ENCODE results near the gene XYLB. TPM values are rescaled to one million over a fixed set of nuclear protein-coding genes. Genes with fewer than 3 reads are reported as not detected.
A peak's percentile ranks its signal among the peaks of the same experiment; 100 is the strongest.

The XYLB gene
- total RNA-seq, 2 experiments from 2014 or later: 5.2 to 6.9 TPM

DNA sequence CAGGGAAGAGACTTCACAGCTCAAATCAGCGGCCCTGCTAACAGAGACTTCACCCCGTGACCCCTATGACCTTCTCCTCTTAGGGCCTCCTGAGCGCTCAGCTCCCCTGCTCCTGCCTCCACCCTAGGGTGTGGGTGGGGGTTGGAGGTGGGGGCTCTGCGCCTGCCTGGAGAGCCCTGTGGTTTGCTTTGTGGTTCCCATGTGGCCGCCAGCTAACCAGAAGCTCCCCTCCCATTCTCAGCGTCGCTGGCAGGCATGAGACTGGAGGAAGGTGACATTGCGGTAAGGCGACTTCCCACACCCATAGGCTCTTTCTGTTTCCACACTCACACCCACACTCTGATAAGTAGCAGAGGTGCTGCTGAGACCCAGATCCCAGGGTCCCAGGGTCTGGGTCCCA is 27.6 kb downstream of the XYLB start:
- no peak overlapping the region for H3K4me3 Mint-ChIP-seq
- peak overlapping the region; percentile 52 for H3K27ac Mint-ChIP-seq

DNA sequence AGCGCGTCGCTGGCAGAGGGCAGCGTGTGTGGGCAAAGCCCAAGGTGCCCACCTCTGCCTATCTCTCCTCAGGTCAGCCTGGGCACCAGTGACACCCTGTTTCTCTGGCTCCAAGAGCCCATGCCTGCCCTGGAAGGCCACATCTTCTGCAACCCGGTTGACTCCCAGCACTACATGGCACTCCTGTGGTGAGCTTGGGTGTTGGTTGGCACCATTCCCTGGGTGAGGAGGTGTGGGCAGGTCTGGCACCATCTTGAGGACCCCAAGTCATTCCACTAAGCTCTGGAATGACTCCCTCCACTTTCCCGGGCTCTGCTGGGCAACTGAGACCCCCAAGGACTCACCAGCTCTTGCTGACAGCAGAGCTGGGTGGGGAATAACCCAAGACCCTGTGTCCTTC is 28.5 kb downstream of the XYLB start:
- Mint-ChIP-seq H3K9me3 (ENCODE audit: low read depth) (no peaks in the 10 kb centered on the region), H3K27me3 (no peaks in the 10 kb centered on the region), H3K4me1 (peaks cover 25% of the 10 kb centered on the region), H3K27ac (no peak overlapping the region), H3K4me3 (no peak overlapping the region), H3K36me3 (peaks cover 35% of the 10 kb centered on the region)
- CTCF ChIA-PET: interaction anchor here (1.3 kb wide), 1 partner anchor 28 kb away, joined by 4 read pairs; the partner anchor contains the start of gene XYLB
- DNase-seq (no peak), ATAC-seq (no peak)

More for the DNA sequence above, 27.6 kb downstream of the XYLB start:
- no peaks in the 10 kb centered on the region for H3K9me3 Mint-ChIP-seq (ENCODE audit: low read depth)
- H3K36me3 Mint-ChIP-seq: peaks cover 27% of the 10 kb centered on the region
- ATAC-seq (peak; percentile 79), DNase-seq (peak; percentile 69)
- peaks cover 25% of the 10 kb centered on the region for H3K4me1 Mint-ChIP-seq
- CTCF ChIA-PET: interaction anchor here (1.6 kb wide), 1 partner anchor 28 kb away, joined by 6 read pairs; the partner anchor contains the start of gene XYLB
- no peaks in the 10 kb centered on the region for H3K27me3 Mint-ChIP-seq

- Mint-ChIP-seq H3K4me1 (peaks cover 25% of the 10 kb centered on the region), H3K36me3 (peaks cover 36% of the 10 kb centered on the region), H3K9me3 (ENCODE audit: low read depth) (no peaks in the 10 kb centered on the region), H3K4me3 (no peak overlapping the region), H3K27me3 (no peaks in the 10 kb centered on the region), H3K27ac (no peak overlapping the region)
- no peak for ATAC-seq
- CTCF ChIA-PET: interaction anchor here (1.0 to 1.3 kb wide), 2 partner anchors 29 to 104 kb away, joined by 3 to 4 read pairs; partner anchors contain the start of gene XYLB
- no peak for DNase-seq
Measured at GRCh38 chr3:38375488-38376097, 29.0 kb downstream of the XYLB start.

- Mint-ChIP-seq H3K36me3 (peaks cover 41% of the 10 kb centered on the region), H3K27me3 (no peaks in the 10 kb centered on the region), H3K27ac (no peak overlapping the region), H3K9me3 (ENCODE audit: low read depth) (no peaks in the 10 kb centered on the region), H3K4me1 (peaks cover 25% of the 10 kb centered on the region), H3K4me3 (no peak overlapping the region)
- DNase-seq (no peak), ATAC-seq (no peak)
- CTCF ChIA-PET: interaction anchor here (1.0 to 1.3 kb wide), 2 partner anchors 29 to 103 kb away, joined by 3 to 4 read pairs; partner anchors contain the start of gene XYLB
Measured at GRCh38 chr3:38376098-38376816, 29.7 kb downstream of the XYLB start.

DNA sequence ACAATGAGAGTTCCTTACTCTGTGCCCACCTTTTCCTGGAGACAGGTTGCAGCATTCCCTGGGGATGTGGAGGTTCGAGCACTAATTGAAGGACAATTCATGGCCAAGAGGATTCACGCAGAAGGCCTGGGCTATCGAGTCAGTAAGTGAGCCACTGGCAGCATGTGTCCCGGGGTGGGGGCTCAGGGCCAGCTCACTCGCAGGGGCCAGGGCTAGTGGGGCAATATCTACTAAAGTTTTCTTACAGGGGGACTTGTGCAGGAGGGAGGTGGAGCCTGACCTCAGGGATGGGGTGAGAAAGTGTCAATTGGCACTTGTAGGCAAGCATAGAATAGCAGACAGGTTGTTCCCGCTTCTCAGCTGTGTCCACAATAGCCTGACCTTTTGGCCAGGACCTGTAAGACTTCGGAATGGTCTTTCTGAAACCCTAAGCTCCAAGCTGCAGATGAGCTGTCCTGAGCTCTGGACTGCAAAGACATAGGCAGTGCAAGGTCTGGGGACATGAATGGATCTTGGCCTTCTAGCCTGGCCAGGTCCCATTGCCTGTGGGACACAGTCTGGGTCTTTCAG is 32.7 kb downstream of the XYLB start:
- H3K27ac Mint-ChIP-seq: no peak overlapping the region
- CTCF ChIA-PET: interaction anchor here (1.4 kb wide), 1 partner anchor 142 kb away, joined by 3 read pairs; no protein-coding TSS in a partner anchor

GRCh38 chr3:38382506-38383080 is 36.0 kb downstream of the XYLB start:
- DNase-seq (no peak), ATAC-seq (no peak)
- H3K27me3 Mint-ChIP-seq: no peaks in the 10 kb centered on the region
- H3K27ac Mint-ChIP-seq: no peak overlapping the region
- peaks cover 59% of the 10 kb centered on the region for H3K36me3 Mint-ChIP-seq
- CTCF ChIA-PET: no interaction called here
- H3K4me1 Mint-ChIP-seq: no peaks in the 10 kb centered on the region
- H3K9me3 Mint-ChIP-seq (ENCODE audit: low read depth): peaks cover 2% of the 10 kb centered on the region
- no peak overlapping the region for H3K4me3 Mint-ChIP-seq

More for the DNA sequence above, 32.7 kb downstream of the XYLB start:
- peaks cover 9% of the 10 kb centered on the region for H3K4me1 Mint-ChIP-seq
- H3K4me3 Mint-ChIP-seq: no peak overlapping the region
- DNase-seq (no peak), ATAC-seq (no peak)
- H3K27me3 Mint-ChIP-seq: no peaks in the 10 kb centered on the region
- H3K36me3 Mint-ChIP-seq: peaks cover 48% of the 10 kb centered on the region
- no peaks in the 10 kb centered on the region for H3K9me3 Mint-ChIP-seq (ENCODE audit: low read depth)

DNA sequence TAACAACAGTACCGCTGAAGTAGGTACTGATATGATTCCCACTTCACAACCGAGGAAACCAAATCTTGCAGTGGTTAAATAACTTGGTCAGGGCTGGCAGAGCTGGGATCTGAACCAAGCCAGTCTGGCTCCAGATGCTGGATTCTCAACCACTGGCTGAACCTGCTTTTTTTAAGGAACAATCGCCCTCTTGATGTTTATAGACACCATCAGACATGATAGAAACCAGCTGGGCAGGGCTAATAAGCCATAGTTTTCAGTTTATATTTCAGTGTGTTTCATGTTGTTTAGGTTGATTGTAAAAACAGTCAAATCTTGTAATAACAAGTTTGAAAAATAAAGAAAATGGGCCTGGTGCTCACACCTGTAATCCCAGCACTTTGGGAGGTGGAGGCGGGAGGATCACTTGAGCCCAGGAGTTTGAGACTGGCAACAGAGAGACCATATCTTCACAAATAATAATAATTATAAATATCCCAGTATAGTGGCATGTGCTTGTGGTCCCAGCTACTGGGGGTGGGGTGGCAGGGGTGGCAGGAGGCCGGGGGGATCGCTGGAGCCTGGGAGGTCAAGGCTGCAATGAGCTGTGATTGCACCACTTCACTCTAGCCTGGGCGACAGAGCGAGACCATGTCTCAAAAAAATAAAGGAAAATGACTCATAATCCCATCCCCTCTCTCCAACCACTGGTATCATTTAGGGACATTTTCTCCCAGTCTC is 36.7 kb downstream of the XYLB start:
- no peak for ATAC-seq
- peaks cover 2% of the 10 kb centered on the region for H3K9me3 Mint-ChIP-seq (ENCODE audit: low read depth)
- no peak overlapping the region for H3K27ac Mint-ChIP-seq
- CTCF ChIA-PET: no interaction called here
- H3K36me3 Mint-ChIP-seq: peaks cover 59% of the 10 kb centered on the region
- H3K27me3 Mint-ChIP-seq: no peaks in the 10 kb centered on the region
- H3K4me1 Mint-ChIP-seq: no peaks in the 10 kb centered on the region
- H3K4me3 Mint-ChIP-seq: no peak overlapping the region
- no peak for DNase-seq

- Mint-ChIP-seq H3K4me3 (no peak overlapping the region), H3K27me3 (no peaks in the 10 kb centered on the region), H3K36me3 (peaks cover 28% of the 10 kb centered on the region), H3K27ac (no peak overlapping the region), H3K9me3 (ENCODE audit: low read depth) (peaks cover 2% of the 10 kb centered on the region), H3K4me1 (no peaks in the 10 kb centered on the region)
- ATAC-seq: no peak
- CTCF ChIA-PET: no interaction called here
- DNase-seq: no peak
Measured at GRCh38 chr3:38386992-38387750, 40.6 kb downstream of the XYLB start.

- CTCF ChIA-PET: no interaction called here
- DNase-seq: no peak
- no peak for ATAC-seq
- no peaks in the 10 kb centered on the region for H3K4me1 Mint-ChIP-seq
- no peak overlapping the region for H3K4me3 Mint-ChIP-seq
- H3K27me3 Mint-ChIP-seq: no peaks in the 10 kb centered on the region
- H3K9me3 Mint-ChIP-seq (ENCODE audit: low read depth): peaks cover 2% of the 10 kb centered on the region
- no peak overlapping the region for H3K27ac Mint-ChIP-seq
- peaks cover 29% of the 10 kb centered on the region for H3K36me3 Mint-ChIP-seq
Measured at GRCh38 chr3:38387862-38388261, 41.3 kb downstream of the XYLB start.

GRCh38 chr3:38392604-38393163 is 46.1 kb downstream of the XYLB start:
- H3K27ac Mint-ChIP-seq: no peak overlapping the region

DNA sequence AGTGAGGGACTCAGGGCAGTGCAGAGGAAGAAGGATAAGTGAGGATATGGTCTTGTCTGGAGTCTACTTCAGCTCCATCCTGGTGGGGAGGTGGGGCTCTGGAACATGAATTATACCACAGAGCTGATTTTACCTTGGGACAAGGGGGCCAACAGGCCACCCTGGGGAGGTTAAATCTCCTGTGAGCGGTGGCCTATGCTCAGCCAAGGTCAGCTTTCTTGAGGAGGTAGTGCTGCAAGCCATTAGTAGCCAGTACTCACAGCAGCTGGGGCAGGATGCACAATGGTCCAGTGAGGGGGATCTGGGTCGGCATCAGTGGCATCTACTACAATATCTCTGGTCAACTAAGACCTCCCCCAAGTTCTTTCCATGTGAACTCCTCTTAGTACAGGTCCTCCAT is 49.7 kb downstream of the XYLB start:
- Mint-ChIP-seq H3K9me3 (ENCODE audit: low read depth) (no peaks in the 10 kb centered on the region), H3K36me3 (peaks cover 15% of the 10 kb centered on the region), H3K27me3 (no peaks in the 10 kb centered on the region), H3K4me1 (no peaks in the 10 kb centered on the region), H3K4me3 (no peak overlapping the region), H3K27ac (no peak overlapping the region)
- ATAC-seq (no peak), DNase-seq (no peak)
- CTCF ChIA-PET: interaction anchor here (1.0 to 1.9 kb wide), 2 partner anchors 49 to 84 kb away, joined by 3 to 7 read pairs; partner anchors contain the start of gene XYLB

More at GRCh38 chr3:38392604-38393163, 46.1 kb downstream of the XYLB start:
- Mint-ChIP-seq H3K4me3 (no peak overlapping the region), H3K9me3 (ENCODE audit: low read depth) (no peaks in the 10 kb centered on the region), H3K36me3 (peaks cover 16% of the 10 kb centered on the region), H3K4me1 (no peaks in the 10 kb centered on the region), H3K27me3 (no peaks in the 10 kb centered on the region)
- DNase-seq: no peak
- ATAC-seq: no peak
- CTCF ChIA-PET: no interaction called here

DNA sequence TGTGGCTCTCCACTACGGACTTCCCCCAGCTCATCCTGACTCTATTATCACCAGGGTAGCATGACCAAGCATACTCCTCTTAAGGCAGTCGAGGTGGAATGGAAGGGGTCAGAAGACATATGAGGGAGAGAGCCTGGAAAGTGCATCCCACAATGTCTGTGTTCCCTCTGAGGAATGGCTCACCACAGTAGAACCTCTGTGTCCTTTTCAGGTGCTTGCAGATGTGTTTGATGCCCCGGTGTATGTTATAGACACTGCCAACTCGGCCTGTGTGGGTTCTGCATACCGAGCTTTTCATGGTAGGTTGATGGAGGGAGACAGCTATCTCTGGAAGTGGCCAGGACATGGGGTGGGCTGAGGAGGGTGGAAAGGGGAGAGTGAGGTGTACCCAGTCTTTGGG is 50.3 kb downstream of the XYLB start:
- no peak for DNase-seq
- Mint-ChIP-seq H3K4me3 (no peak overlapping the region), H3K27me3 (no peaks in the 10 kb centered on the region), H3K9me3 (ENCODE audit: low read depth) (no peaks in the 10 kb centered on the region), H3K4me1 (no peaks in the 10 kb centered on the region), H3K36me3 (peaks cover 19% of the 10 kb centered on the region), H3K27ac (no peak overlapping the region)
- CTCF ChIA-PET: interaction anchor here (1.0 to 1.9 kb wide), 2 partner anchors 50 to 84 kb away, joined by 3 to 7 read pairs; partner anchors contain the start of gene XYLB
- ATAC-seq: no peak
